Measurements from ENCODE around the gene TGM5.

DNA sequence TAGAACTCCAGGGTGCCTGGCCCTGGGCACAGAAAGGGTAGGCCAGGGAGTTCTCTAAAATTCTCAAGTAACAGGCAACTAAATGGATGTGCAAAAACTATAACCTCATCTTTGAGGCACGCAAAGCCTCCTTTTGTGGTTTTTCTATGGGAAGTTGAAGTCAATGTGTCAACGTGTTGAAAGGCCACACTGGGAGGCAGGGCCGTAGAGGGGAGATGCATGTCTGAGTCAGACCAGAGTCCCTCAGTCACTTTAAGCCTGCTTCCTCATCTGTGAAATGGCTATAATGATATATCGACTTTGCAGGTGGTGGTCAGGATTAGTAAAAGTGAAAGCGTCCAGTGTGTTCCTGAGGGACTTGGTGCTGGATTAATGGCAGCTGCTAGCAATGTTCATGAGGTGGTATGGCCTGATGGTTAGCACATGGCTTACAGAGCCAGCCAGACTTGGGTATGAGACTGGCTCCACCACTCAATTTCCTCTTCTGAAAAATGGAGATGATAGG lies 17.0 kb downstream of the TGM5 start:
- TF ChIP-seq, protein P1, sequence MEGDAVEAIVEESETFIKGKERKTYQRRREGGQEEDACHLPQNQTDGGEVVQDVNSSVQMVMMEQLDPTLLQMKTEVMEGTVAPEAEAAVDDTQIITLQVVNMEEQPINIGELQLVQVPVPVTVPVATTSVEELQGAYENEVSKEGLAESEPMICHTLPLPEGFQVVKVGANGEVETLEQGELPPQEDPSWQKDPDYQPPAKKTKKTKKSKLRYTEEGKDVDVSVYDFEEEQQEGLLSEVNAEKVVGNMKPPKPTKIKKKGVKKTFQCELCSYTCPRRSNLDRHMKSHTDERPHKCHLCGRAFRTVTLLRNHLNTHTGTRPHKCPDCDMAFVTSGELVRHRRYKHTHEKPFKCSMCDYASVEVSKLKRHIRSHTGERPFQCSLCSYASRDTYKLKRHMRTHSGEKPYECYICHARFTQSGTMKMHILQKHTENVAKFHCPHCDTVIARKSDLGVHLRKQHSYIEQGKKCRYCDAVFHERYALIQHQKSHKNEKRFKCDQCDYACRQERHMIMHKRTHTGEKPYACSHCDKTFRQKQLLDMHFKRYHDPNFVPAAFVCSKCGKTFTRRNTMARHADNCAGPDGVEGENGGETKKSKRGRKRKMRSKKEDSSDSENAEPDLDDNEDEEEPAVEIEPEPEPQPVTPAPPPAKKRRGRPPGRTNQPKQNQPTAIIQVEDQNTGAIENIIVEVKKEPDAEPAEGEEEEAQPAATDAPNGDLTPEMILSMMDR (IDR thresholded peaks at IDR 0.05 in 8 of 11, conservative IDR thresholded peaks at IDR 0.05 in 3 of 11): no peak
- TF ChIP-seq POLR2AphosphoS5 (IDR thresholded peaks at IDR 0.05): no peak
- TF ChIP-seq POLR2A (IDR thresholded peaks at IDR 0.05): no peak
